ENCODE measurements around the gene MBNL3. TPM values are rescaled to one million over a fixed set of nuclear protein-coding genes. Genes with fewer than 3 reads are reported as not detected.

The MBNL3 gene
- total RNA-seq, 1 experiment from 2014 or later = 2.6 TPM

- no peaks in the 10 kb centered on the region for H3K23me2 ChIP-seq (ENCODE audit: insufficient read length, low read depth, low read length, poor library complexity, severe bottlenecking)
- no peak overlapping the region for H2BK5ac ChIP-seq (ENCODE audit: insufficient read length, low read length)
- no peak overlapping the region for H3K18ac ChIP-seq (ENCODE audit: insufficient read length, low read depth, low read length)
- no peak overlapping the region for H3T11ph ChIP-seq (ENCODE audit: low read length)
- no peak overlapping the region for H3K4ac ChIP-seq (ENCODE audit: low read depth, low read length)
- H3K79me1 ChIP-seq (ENCODE audit: insufficient read depth, low read depth, low read length, poor library complexity, severe bottlenecking) = no peaks in the 10 kb centered on the region
- Mint-ChIP-seq H3K27ac (no peak overlapping the region), H3K27me3 (ENCODE audit: low read depth) (peaks cover 8% of the 10 kb centered on the region), H3K4me1 (peaks cover 34% of the 10 kb centered on the region in 2 experiments), H3K4me3 (no peak overlapping the region), H3K9me3 (no peaks in the 10 kb centered on the region), H3K36me3 (ENCODE audit: insufficient read depth in 1 of 3, low read depth in 3 of 3) (no peaks in the 10 kb centered on the region)
- no peak overlapping the region for H3K23ac ChIP-seq (ENCODE audit: insufficient read length, low read depth, low read length)
- TF ChIP-seq CTCF (conservative IDR thresholded peaks at IDR 0.05) = no peak
- no peak overlapping the region for H4K8ac ChIP-seq (replicated peaks; ENCODE audit: insufficient read length, low read depth, low read length)
- no peak overlapping the region for H2BK15ac ChIP-seq (ENCODE audit: low read depth, low read length)
- H2BK20ac ChIP-seq (ENCODE audit: low read depth, low read length, poor library complexity, severe bottlenecking) = no peak overlapping the region
- no peaks in the 10 kb centered on the region for H3K9me3 ChIP-seq (ENCODE audit: control insufficient read depth, low read depth, low read length)
- no peak overlapping the region for H3K56ac ChIP-seq (ENCODE audit: insufficient read length, low read depth, low read length)
- no peak overlapping the region for H4K91ac ChIP-seq (ENCODE audit: insufficient read length, low read depth, low read length)
- DNase-seq = no peak
- H3K27me3 ChIP-seq (ENCODE audit: insufficient read depth, low read length) = no peaks in the 10 kb centered on the region
- H3K4me1 ChIP-seq (ENCODE audit: insufficient read depth, low read length) = 0 out of 2 replicates have a peak, but pooled peaks cover 3% of the 10 kb centered on the region
- no peak overlapping the region for H3K27ac ChIP-seq (ENCODE audit: insufficient read length, low read depth, low read length)
- H3K4me2 ChIP-seq (ENCODE audit: insufficient read depth, insufficient read length, low read length) = no peak overlapping the region
- H4K20me1 ChIP-seq (ENCODE audit: control insufficient read depth, insufficient read depth, insufficient read length) = no peaks in the 10 kb centered on the region
- no peak overlapping the region for H2BK120ac ChIP-seq (ENCODE audit: low read depth, low read length, poor library complexity, severe bottlenecking)
- H3K9ac ChIP-seq (ENCODE audit: extremely low read depth, insufficient read length, low read length) = no peak overlapping the region
- H2AK5ac ChIP-seq (ENCODE audit: insufficient read length, low read length) = no peak overlapping the region
- H2BK12ac ChIP-seq (ENCODE audit: insufficient read length, low read depth, low read length) = no peak overlapping the region
- no peak overlapping the region for H4K5ac ChIP-seq (ENCODE audit: insufficient read length, low read depth, low read length)
- H3K14ac ChIP-seq (ENCODE audit: insufficient read depth, low read length) = no peak overlapping the region
- H2AFZ ChIP-seq (ENCODE audit: low read length) = no peak overlapping the region
- whole genome bisulfite sequencing (ENCODE audit: extremely low coverage, insufficient read length, low lambda C conversion rate) = no CpG with 5 or more reads among the region's 2 CpGs
- H3K79me2 ChIP-seq (ENCODE audit: insufficient read depth, low read length) = no peaks in the 10 kb centered on the region
These were observed 12.8 kb upstream of the MBNL3 start for GRCh38 chrX:132501606-132502005.
